ENCODE measurements around the gene GSTA2.
A peak's percentile ranks its signal among the peaks of the same experiment; 100 is the strongest.
"Not testable (repeated sequence)": the region's sequence is repeated elsewhere in the genome, so short reads cannot be mapped to it uniquely, and the experiment has no call there.

Gene GSTA2

DNA sequence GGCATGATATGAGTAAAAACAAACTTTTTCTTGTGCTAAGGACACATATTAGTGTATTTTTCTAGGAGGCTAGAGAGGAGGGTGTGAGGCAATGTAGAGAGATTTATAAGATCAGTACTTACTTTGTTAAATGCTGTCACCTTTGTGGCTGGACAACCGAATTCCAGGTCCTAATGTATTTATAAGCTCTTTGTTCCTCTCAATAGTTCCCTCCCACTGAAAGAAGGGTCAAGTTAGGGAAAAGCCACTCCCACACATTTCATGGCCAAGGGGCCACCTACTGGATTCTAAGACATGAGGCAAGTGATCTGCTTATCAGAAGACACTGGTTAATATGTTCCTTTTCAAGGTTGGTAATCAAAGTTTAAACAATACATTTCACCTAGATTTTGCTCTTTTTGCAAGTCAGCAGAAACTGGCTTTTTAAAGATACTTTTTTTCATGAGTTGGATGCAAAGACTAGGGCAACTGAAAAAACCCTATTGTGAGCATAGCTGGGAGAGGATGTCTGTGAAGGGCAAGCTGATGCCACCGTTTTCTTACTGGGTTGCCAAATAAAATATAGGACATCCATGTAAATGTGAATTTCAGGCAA lies at the start of gene GSTA2:
GSTA2 (minus strand) TSS at position 154 of the 595 bp plus-strand sequence. CDS start 5,528 bp downstream, outside the sequence.
- DNase-seq (ENCODE audit: low read depth, low spot score); in situ Hi-C loops (cut with HindIII; ENCODE audit: low sequenced_read_pairs); H3K4me3 ChIP-seq (ENCODE audit: low read depth, low read length): not testable (repeated sequence)

DNA sequence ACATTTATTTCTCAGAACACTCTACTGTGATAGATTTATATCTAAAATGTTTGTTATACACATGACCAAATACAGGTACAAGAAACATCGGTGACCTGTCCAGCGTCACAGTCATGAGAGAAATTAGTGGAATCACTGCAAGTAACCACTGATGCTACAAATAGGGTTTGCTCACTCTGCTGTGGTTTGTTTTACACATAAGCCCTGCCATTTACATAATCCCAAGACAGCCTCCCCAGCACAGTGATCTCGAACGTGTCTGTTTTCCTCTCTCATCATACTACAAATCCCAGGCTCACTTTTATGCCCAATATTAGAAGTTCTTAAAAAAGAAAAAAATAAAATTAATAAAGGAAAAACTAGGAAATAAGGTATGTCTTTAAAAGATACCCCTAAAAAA lies 46.5 kb upstream of the GSTA2 start:
- in situ Hi-C loops (cut with HindIII; ENCODE audit: low sequenced_read_pairs); H3K4me3 ChIP-seq (ENCODE audit: low read depth, low read length); DNase-seq (ENCODE audit: low read depth, low spot score): not testable (repeated sequence)

DNA sequence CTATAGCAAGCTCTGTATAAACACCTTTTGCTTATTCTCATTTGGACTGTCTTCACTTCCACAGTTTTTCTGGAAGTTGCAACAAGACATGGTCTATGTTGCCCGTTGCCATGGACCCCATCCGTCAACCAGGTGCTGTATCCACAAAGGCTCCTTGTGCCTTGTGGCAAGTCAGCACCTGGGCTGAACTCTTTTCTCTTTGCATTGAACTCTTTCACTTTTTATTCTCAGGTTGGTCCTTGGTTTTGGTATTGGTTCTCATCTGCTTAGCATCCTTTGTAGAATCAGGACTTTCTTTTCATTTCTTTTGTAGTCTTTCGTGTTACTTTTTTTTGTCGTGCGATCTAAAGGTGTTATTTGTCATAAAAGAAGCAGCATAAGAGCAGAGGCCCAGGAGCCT lies 45.4 kb upstream of the GSTA2 start:
- no peak for DNase-seq (ENCODE audit: low read depth, low spot score)
- in situ Hi-C loops (cut with HindIII; ENCODE audit: low sequenced_read_pairs) = no loop called here
- TF ChIP-seq, protein P1, sequence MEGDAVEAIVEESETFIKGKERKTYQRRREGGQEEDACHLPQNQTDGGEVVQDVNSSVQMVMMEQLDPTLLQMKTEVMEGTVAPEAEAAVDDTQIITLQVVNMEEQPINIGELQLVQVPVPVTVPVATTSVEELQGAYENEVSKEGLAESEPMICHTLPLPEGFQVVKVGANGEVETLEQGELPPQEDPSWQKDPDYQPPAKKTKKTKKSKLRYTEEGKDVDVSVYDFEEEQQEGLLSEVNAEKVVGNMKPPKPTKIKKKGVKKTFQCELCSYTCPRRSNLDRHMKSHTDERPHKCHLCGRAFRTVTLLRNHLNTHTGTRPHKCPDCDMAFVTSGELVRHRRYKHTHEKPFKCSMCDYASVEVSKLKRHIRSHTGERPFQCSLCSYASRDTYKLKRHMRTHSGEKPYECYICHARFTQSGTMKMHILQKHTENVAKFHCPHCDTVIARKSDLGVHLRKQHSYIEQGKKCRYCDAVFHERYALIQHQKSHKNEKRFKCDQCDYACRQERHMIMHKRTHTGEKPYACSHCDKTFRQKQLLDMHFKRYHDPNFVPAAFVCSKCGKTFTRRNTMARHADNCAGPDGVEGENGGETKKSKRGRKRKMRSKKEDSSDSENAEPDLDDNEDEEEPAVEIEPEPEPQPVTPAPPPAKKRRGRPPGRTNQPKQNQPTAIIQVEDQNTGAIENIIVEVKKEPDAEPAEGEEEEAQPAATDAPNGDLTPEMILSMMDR (IDR thresholded peaks at IDR 0.05; ENCODE audit: low read depth, low read length) = no peak
- no peak overlapping the region for H3K4me3 ChIP-seq (ENCODE audit: low read depth, low read length)

DNA sequence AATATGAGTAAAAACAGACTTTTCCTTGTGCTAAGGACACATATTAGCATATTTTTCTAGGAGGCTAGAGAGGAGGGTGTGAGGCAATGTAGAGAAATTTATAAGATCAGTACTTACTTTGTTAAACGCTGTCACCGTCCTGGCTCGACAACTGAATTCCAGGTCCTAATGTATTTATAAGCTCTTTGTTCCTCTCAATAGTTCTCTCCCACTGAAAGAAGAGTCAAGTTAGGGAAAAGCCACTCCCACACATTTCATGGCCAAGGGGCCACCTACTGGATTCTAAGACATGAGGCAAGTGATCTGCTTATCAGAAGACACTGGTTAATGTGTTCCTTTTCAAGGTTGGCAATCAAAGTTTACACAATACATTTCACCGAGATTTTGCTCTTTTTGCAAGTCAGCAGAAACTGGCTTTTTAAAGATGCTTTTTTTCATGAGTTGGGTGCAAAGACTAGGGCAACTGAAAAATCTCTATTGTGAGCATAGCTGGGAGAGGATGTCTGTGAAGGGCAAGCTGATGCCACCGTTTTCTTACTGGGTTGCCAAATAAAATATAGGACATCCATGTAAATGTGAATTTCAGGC lies 40.5 kb upstream of the GSTA2 start, which contains the start of gene GSTA1:
GSTA1 (minus strand) TSS at position 149 of the 588 bp plus-strand sequence. CDS start 4,549 bp downstream, outside the sequence.
- H3K4me3 ChIP-seq (ENCODE audit: low read depth, low read length); in situ Hi-C loops (cut with HindIII; ENCODE audit: low sequenced_read_pairs); DNase-seq (ENCODE audit: low read depth, low spot score): not testable (repeated sequence)

DNA sequence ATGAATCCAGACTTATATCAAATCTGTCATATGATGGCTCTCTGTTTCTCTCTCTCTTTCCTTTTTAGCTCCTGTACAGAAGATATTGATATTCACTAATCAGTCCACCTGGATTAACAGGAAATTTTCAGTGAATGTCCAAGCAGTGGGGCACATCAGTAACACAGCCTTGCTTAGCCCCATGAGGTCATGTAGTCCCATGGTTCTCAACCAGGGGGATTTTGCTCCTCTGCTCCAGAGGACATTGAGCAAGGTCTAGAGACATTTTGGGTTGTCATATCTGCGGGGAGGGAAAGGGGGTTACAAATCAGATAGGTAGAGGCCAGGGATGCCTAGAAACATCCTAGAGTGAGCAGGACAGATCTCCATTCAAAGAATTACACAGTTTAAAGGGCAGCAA lies 39.5 kb upstream of the GSTA2 start:
- DNase-seq (ENCODE audit: low read depth, low spot score) = no peak
- no peak overlapping the region for H3K4me3 ChIP-seq (ENCODE audit: low read depth, low read length)
- in situ Hi-C loops (cut with HindIII; ENCODE audit: low sequenced_read_pairs) = no loop called here
- TF ChIP-seq, protein P1 (IDR thresholded peaks at IDR 0.05; ENCODE audit: low read depth, low read length) = no peak

DNA sequence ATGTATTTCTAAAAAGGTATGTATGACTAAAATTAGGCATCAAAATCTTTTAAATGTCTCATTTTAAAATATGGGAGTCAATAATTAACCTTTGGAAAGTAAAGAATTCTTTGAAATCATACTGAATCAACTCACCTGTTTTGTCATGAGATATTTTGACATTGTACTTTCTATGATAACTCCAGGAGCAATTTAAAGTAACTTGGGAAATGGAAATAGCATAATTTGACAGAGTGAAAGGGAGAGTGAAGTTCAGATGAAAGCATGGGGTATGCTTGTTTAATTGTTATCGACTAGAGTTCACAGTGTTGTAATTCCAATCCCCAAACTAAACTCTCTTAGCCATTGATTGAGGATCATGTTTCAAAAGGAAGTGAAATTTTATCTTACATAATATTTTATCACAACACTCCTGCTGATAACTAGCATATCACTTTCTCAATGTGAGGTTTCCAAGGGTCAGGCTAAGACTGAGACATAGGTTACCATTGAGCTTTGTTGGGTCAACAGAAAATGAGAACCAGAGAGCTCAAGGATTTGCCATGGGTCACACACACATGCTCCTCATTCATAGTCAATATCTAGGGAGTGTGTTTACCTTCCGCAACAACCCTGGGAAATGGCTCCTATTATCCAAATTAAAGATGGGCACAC lies 38.0 kb upstream of the GSTA2 start:
- no peak for DNase-seq (ENCODE audit: low read depth, low spot score)
- in situ Hi-C loops (cut with HindIII; ENCODE audit: low sequenced_read_pairs) = no loop called here
- no peak overlapping the region for H3K4me3 ChIP-seq (ENCODE audit: low read depth, low read length)
- TF ChIP-seq, protein P1 (IDR thresholded peaks at IDR 0.05; ENCODE audit: low read depth, low read length) = no peak

DNA sequence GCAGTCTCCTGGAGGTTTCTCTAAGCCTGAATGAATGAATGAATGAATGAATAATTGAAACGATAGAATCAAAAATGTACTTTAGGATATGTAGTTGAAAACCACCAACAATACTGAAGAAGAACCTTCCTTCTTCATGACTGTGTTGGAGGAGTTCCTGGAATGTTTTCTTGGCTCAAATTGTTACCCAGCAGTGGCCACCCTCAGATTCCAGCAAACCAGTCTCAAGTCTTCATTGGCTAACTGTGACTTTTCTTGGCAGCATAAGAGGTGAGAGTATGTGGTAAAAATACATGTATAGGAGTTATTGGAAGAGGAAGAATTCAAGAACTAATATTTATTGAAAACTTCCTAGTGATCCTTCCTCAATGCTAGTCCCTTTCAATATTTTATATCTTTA lies 36.0 kb upstream of the GSTA2 start:
- H3K4me3 ChIP-seq (ENCODE audit: low read depth, low read length); in situ Hi-C loops (cut with HindIII; ENCODE audit: low sequenced_read_pairs): not testable (repeated sequence)
- peak; percentile 58 for DNase-seq (ENCODE audit: low read depth, low spot score)

DNA sequence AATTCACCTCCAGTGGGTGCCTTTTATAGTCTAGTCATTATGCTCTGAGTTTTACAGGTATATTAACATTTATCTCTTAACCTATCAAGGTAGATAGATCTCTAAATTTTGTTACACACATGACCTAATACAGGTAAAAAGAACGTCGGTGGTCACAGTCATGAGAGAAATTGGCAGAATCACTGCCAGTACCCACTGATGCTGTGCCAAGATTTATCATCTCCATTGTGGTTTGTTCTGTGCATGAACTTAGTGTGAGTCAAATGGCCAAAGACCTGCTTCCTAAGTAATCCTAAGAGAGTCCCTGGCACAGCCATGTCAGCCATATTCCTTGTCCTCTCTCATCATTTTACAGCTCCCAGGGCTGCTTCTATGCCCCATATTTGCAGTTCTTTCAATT lies 31.1 kb upstream of the GSTA2 start:
- DNase-seq (ENCODE audit: low read depth, low spot score); in situ Hi-C loops (cut with HindIII; ENCODE audit: low sequenced_read_pairs); H3K4me3 ChIP-seq (ENCODE audit: low read depth, low read length): not testable (repeated sequence)

DNA sequence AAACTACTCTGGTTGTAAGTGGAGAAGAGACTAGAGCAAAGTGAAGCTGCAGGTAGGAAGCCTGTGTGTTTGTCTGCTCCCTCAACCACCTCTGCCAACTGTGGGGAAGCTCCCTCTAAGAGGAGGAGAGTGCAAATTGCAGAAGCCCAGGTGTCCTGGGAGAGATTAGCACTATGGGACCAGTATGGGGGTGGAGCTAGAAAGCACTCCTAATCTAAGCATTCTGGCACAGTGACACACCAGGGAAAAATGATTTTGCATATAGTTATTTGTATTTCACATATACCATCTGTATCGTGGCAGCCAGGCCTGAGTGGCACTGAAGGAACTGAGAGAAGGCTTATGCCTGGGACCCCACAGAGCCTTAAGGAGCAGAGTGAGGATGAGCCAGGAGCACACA lies 27.6 kb upstream of the GSTA2 start:
- TF ChIP-seq, protein P1 (IDR thresholded peaks at IDR 0.05; ENCODE audit: low read depth, low read length) = no peak
- DNase-seq (ENCODE audit: low read depth, low spot score) = no peak
- H3K4me3 ChIP-seq (ENCODE audit: low read depth, low read length) = no peak overlapping the region
- in situ Hi-C loops (cut with HindIII; ENCODE audit: low sequenced_read_pairs) = no loop called here

DNA sequence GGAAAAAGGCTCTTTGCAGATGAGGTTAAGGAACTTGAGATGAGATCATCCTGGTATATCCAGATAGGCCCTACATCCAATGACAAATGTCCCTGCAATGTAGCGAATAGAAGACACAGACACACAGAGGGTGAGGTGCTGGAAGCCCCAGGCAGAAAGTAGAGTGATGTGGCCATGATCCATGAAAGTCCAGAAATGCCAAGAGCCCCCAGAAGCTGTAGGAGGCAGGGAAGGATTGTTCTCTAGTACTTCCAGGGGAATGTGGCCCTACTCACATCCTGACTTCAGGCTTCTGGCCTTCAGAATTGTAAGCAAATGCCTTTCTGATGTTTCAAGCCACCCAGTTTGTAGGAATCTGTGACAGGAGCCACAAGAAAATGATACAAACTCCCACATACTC lies 26.4 kb upstream of the GSTA2 start:
- in situ Hi-C loops (cut with HindIII; ENCODE audit: low sequenced_read_pairs); DNase-seq (ENCODE audit: low read depth, low spot score); H3K4me3 ChIP-seq (ENCODE audit: low read depth, low read length): not testable (repeated sequence)
